HepG2 (cell line): ENCODE data around the gene HECTD4. TPM values are rescaled to one million over a fixed set of nuclear protein-coding genes. Genes with fewer than 3 reads are reported as not detected.

Source experiments
- microRNA-seq: library from miRNA; unstranded; fragments of <30 nt; microRNA quantifications from one replicate; pipeline ENCODE4, GENCODE V29; 2020
- polyA plus RNA-seq, 8 experiments: library from polyadenylated mRNA; depleted of rRNA in 3 of 8; stranded (reverse) in 7 of 8; unstranded in 1 of 8; fragments of >200 nt; fragmentation: Illumina TruSeq in 4 of 8; extraction: Trizol in 4 of 8; gene quantifications; 2 replicates each; pipeline versions ENCODE4 v1.2.1 to v1.2.3, GENCODE V29; 2011 to 2016; ENCODE audit warnings: low read depth in 4 of 8, missing spikeins in 1 of 8, mixed read lengths in 1 of 8; ENCODE audit not compliant: insufficient read depth in 1 of 8
- small RNA-seq, 3 experiments: library from RNA; depleted of rRNA; stranded (forward); fragments of <200 nt; gene quantifications; one replicate each; pipeline ENCODE3, GENCODE V24; 2012; ENCODE audit warnings: low read depth in 2 of 3, low replicate concordance in 1 of 3; ENCODE audit not compliant: insufficient read length in 3 of 3, insufficient read depth in 2 of 3
- total RNA-seq, 5 experiments: library from RNA; depleted of rRNA; stranded (reverse); fragments of >200 nt; fragmentation: Illumina TruSeq; extraction: Trizol; gene quantifications; 2 replicates each; pipeline ENCODE4 v1.2.3, GENCODE V29; 2016; ENCODE audit warnings: low read depth in 1 of 5

HECTD4 gene
- total and polyA plus RNA-seq, 2 of the 13 experiments (the other 11 are each of a cell fraction or from before 2014, with no cell fraction given), result 9.0 to 11.4 TPM

Small RNA genes lying within 50 kb of the gene (microRNA-seq; reads per million reads assigned to microRNA genes)
- gene MIR6861, result not detected

Small RNA genes lying within 50 kb of the gene (small RNA-seq; reads per million reads assigned to genes)
- gene RF00019, result 0 reads per million in 3 experiments

Other genes starting within 250 kb of the HECTD4 start
- gene RPL6, start 27.2 kb upstream of the HECTD4 start, total RNA-seq (2016; rRNA removed; fragmentation: Illumina TruSeq; extraction: Trizol), result 1,551 and 2,121 TPM in 2 replicates
- gene RPL6, start 27.2 kb upstream of the HECTD4 start, polyA plus RNA-seq (2011; rRNA removed), result 1,589 and 1,719 TPM in 2 replicates
- gene PTPN11, start 36.5 kb upstream of the HECTD4 start, total RNA-seq (2016; rRNA removed; fragmentation: Illumina TruSeq; extraction: Trizol), result 63.5 and 101 TPM in 2 replicates
- 26.7 and 30.0 TPM in 2 replicates for gene PTPN11, start 36.5 kb upstream of the HECTD4 start, polyA plus RNA-seq (2011; rRNA removed)